Activated T-helper 1 cell treated with Interleukin-2 at 50 U/mL for 16 hours (primary cell): ENCODE results near the gene CDKN1B.
A peak's percentile ranks its signal among the peaks of the same experiment; 100 is the strongest.
"Not testable (repeated sequence)": the region's sequence is repeated elsewhere in the genome, so short reads cannot be mapped to it uniquely, and the experiment has no call there.

Source experiments
- DNase-seq: peaks from one replicate; pipeline ENCODE4 v3.0.0-alpha.2; 2020; ENCODE audit warnings: low read depth

The CDKN1B gene

DNA sequence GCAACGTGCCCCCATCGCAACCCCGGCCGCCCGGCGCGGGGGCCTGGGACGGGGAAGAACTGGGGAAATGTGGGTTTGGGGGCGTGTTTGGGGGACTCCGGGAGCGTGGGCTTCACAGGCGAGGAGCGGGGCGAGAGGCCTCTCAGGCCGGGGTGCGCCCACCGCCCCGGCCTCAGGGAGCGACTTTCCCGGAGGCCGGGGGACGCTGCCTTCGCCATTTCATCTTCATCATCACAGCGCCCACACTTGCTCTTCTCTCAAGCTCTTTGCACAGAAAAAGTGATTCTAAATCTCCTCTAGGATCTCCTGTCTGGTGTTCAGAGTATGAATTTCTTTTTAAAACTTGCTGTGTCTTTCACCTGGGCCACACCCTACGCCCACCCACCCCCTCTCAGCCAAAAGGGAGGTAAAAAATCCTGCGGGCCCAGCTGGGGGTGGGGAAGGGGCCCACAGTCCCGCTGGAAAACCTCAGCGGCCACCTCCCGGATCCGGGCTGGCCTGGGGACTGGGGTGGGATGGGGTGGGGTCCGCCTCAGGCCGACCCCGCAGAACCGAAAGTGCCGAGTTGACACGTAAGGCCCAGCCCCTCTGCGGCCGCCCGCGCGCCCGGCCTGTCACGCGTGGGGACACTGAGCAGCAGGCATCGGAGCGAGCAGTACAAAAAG lies 7.4 kb downstream of the CDKN1B start:
- no peak for DNase-seq

DNA sequence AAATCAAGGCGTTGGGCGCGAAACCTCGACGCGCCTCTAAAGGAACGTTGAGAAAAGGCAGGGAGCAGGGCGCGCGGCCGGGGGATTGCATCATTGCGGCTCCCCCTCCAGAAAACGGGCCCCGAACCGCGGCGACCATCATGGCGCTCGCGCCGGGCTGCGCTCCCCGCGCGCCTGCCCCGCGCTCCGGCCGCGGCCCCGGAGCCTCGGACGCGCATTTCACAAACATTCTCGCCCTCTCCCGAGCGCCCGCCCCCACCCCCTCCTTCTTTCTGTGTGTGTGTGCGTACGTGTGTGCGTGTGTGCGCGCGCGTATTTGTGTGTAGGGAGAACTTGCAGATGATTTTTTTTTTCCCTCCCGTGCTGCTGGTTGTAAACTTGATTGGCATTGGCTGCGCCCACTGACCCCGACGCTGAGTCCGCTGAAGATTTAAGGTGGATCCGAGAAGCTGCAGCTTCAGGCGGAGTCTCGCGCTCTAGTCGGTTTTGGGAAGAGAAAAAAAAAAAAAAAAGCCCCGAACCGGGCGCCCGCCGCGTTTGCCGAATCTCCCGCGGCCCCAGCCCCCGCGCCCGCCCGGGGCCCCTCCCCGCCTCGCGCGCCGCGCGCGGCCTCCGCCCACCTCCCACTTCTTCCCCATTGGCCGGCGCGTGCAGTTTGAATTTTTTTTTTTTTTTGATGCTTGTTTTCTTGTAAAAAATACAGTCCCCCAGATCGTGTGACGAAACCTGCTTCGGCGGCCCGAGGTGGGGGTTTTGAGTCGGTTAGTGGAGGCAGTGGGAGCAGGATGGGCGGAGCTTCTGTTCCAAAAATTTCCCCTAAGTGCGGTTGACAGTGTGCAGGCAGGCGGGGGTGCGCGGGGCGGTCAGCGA lies 8.2 kb downstream of the CDKN1B start:
- DNase-seq: peak; percentile 87

DNA sequence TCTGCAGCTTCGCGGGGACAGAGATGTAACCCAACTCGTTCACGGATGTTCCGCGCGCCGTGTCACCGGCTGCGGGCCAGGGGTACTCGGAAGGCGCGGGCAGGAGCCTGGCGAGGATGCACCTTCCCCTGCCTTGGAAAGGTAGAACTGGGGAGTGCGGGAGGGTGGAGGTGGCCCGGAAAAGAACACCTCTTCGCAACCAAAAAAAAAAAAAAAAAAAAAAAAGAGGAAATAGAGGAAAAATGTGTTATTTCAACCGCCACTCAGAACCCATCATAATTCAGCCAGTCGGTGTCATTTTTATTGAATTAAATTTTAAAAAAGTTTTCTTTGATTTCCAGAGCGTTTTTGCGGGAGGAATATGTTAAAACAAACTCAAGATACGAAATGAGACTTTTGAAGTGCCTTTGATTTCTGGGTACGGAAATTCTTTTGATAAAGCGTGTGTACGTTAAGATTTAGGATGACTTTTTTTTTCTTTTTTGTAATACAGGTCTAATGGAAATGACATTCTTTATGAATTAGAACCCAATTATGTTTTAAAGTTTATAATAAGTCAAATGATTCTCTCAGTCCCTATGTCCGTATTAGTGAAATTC lies 8.9 kb downstream of the CDKN1B start:
- no peak for DNase-seq

DNA sequence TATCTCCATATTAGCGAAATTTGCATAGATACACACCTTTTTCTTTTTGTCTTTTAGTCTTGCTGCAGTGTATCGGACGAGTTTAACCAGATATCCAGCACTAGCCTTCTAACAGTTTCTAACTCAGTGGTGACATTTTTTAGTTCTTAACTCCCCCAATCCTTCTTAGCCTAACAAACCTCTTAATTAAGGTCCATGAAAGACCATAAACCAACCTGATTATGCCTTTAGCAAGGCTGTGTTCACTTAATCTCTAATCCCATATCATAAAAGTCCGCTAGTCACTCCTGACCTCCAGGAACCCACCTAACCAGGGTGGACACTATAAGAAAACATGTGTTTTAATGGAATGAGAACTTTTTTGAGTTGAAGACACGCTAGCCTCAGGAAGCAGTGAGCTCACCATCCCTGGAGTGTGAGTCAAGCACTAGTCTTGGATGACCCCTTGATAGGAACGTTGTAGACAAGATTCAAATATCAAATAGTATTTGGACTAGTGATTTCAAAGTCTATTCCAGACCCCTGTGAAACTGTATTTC lies 9.5 kb downstream of the CDKN1B start:
- no peak for DNase-seq

DNA sequence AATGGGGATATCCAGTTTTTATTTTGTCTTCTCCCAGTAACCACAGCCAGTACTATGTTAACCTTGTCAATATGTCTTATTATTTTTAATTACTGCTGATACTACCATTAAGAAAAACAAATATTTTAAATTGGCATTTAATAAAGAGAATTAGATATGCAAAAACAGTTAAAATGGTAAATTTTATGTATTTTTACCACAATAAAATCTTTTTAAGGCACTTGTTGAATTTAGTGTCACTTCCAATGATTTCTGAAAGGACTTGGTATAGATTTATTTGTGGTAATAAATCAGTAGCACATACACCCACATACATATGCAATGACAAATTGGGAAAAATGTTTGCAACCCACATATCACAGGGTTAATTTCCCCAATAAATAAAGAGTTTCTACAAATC lies 14.0 kb downstream of the CDKN1B start:
- DNase-seq: no peak

DNA sequence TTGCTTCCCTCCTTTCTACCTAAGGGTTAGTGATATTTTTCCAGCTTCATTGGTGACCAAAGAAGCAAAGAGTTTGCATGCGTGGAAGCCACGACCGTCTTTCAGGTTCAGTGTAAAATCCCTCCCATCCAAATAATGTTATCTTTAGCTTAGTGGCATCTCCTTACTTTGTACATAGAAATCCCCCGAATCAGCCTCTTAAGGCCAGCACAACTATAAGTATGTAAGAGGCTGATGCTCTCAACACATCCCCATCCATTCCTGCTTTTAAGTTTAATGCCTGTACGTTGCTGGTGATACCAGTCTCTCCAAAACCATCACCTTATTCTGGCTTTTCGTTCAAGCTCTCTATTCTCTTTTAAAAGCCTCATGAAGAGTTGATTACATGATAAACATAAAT lies 14.6 kb downstream of the CDKN1B start:
- no peak for DNase-seq

DNA sequence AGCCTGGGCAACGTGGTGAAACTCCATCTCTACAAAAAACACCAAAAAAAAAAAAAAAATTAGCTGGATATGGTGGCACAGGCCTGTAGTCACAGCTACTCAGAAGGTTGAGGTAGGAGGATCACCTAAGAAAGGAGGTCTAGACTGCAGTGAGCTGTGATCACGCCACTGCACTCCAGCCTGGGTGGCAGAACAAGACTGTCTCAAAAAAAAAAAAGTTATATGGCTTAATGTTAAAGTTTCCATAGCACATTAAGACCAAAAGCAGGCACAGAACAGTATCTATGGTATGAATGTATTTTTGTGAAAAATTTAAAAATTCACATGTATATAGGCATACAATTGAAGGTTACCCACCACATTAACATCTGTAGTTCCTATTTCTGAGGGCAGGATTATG lies 15.9 kb downstream of the CDKN1B start:
- DNase-seq: no peak

DNA sequence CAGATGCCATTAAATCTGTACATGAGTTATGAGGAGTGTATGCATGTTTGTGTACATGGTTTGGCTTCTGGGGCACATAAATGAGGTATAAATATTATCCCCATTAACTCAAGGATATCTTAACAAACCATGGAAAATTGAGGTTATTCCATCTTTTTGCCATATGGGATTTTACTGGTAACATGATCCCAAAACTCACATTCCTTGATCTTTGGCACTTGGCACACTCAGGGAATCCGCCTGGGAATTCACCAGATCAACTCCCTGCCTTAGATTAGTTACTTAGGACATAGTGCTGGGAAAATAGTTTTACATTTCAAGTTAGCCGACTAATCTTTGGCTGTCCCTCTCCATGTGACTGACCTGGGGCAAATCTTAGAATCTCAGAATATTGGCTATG lies 16.9 kb downstream of the CDKN1B start:
- DNase-seq: no peak

DNA sequence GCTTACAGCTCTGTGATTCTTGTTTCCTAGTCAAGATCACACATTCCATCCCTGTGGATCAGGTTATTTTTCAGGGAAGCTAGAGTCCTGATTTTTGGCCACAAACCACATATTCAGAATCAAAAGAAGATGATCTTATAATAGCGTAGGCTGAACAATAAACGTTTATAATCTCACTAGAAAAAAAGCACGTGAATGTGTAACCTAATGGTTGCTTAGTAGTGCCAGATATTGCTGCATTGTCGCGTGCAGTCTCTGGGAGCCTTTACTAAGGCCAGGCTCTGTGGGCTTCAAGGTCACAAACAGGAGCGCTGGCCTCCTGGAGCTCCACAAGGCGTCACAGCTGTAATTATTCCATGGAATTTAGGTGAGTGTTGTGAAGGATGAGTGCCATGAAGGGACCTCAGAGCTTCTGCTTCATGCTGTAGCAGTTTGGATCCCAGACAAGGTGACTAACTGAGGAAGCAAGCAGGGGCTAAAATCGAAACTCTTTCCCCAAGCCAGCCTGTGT lies 17.4 kb downstream of the CDKN1B start:
- DNase-seq: no peak

DNA sequence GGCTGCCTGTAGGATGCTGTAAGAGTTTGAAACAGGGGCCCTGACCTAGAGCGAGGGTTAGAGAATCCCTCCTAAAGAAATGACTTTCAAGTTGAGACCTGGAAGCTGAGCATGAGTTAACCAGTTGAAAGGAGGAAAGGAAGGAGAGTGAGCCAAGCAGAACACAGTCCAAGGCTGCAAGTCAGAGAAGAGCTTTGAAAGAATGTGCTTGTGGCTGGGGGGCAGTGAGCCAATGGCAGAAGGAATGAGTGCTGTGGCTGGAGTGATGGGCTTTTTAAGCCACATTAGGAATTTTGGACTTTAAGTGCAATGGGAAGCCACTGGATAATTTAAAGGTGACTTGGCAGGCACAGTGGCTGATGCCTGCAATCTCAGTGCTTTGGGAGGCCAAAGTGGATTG lies 18.1 kb downstream of the CDKN1B start:
- DNase-seq: no peak

DNA sequence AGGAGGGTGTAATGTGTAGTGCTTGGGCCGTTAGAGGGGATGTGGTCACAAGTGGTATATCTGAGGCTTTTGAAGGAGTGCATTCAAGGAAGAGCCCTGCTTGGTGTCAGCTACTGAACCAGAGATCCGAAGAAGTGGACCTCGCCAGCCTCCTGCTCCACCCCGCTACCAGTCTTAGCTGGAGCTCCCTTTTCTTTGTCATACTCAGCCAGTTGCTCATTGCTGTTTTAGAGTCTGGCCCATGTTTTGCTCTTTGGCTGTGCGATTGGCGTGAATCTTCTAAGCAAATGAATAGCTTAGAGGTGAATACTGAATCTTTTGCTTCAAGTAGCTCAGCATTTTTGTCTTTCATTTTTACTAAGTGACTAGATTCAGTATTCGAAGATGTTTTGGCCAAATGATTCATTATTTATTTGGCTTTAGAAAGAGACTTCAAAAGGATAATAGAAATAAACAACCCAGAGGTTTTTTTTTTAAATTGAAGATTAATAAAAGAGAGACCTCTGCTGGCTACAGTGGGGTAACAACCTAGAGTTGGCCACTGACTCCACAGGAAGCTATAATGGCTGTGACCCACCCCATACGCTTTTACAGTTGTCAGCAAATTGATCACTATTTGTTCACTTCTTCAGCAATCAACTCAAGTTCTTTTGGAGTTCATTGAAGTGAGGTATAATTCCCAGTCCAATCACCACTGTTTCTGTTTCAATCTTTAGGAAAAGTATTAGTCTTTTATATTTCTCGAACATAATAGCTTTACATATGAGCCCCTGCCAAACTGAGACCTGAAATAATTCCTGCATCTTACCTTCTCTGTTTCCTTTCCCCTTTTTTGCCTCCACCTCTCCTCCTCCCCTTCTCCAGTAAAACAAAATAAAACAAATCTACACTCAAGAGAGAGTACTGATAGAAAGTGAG lies 19.9 kb downstream of the CDKN1B start:
- peak; percentile 28 for DNase-seq

DNA sequence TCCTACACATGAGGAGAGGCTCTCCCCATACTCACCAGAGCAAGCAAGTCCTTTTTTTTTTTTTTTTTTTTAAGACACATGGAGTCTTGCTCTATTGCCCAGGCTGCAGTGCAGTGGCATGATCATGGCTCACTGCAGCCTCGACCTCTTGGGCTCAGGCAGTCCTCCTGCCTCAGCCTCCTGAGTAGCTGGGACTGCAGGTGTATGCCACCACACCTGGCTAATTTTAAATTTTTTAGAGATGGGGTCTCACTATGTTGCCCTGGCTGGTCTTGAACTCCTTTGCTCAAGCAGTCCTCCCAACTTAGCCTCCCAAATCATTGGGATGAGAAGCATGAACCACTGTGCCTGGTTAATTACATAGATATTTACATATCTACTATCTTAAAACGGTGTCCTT lies 21.0 kb downstream of the CDKN1B start:
- not testable (repeated sequence) for DNase-seq

DNA sequence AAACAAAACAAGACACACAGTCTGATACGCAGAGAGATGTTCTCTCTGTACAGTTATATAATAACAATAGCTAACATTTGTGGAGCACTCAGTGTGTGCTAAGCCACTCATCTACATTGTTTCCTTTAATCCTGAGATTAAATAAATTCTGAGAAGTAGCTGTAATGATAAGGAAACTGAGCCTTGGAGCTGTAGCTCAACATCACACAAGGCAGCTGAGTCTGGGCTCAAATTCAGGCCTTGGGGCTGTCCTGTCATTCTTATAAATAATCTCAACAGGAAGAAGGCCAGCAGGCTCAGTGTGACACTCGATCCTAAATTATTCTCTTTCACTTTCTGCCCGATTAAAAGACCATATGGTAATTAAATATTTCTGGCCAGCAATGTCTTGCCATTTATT lies 24.5 kb downstream of the CDKN1B start:
- no peak for DNase-seq

DNA sequence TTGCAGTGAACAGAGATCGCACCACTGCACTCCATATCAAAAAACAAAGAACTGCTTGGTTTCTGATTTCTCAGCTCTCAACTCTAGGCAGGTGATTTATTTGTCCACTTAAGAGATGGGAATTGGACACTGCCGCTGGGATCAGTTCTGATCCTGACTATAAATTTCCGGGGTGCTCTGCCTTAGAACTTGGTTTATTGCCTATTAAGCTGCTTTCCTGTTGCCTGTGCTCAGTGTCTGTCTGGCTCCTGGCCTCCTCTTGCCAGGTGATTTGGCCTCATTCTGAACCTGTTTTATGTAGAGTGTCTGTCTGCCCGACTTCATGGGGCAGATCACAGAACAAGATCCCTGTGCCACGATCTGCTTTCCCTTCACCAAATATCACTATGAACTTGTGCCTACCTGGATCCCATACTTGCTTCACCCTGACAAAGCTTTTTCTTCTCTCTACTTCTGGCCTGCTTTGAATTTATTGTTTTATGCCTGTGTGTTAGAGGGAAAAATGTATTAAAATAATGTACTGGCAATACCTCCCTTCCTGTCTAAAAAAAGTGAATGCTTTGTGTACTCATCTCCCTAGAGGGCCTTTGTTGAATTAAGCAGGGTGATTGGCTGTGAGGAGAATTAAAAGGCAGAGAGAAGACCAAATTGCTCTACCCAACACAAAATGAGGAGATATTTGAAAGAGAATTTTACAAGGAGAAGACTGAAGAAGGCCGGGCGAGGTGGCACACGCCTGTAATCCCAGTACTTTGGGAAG lies 27.6 kb downstream of the CDKN1B start:
- DNase-seq: no peak

DNA sequence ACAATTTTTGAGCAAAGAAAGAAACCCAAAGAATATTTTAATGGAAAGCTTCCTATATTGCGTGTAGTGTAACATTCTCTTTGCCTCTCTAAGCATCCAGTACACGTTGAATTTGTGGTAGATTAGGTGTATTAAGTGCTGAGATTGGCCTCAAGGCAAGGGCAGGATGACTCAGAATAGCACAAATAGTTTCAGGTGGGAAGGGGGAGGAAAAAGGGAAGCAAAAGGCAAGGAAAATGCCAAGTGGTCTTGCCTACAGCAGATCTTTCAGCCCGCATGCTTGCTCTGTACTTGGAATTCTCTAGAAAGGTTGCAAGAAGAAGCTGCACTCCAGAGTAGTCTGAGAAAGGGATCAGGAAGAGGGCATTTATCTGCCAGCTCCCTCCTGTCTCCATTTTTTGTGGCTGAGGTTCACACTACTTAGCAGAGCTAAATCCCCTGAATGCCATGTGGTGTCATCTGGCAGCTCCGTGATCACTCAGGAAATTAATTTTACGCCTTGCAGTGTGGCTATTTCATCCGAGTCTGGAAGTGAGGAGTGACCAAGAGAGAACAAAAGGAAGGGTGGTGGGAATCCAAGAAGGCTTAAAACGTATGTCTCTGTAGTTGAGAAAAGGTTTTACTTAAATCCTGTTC lies 28.5 kb downstream of the CDKN1B start:
- DNase-seq: no peak

DNA sequence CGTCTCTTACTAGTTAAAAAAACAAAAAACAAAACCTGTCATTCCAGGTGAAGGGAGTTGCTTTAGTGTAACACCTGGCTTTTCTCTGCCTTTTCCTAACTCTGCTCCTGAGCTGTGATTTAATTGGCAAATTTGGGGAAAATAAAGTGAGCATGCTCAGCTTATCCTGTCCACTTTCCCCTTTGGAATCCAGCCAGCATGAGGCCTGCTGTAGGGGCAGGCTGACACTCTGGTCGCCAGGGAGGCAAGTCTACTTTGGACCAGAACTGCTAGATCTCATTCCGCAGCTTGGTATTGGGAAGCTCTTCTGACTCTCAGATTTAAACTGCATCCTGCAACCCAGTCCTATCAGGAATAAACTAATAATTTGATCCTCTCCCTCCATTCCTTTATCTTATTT lies 30.1 kb downstream of the CDKN1B start:
- DNase-seq: no peak

DNA sequence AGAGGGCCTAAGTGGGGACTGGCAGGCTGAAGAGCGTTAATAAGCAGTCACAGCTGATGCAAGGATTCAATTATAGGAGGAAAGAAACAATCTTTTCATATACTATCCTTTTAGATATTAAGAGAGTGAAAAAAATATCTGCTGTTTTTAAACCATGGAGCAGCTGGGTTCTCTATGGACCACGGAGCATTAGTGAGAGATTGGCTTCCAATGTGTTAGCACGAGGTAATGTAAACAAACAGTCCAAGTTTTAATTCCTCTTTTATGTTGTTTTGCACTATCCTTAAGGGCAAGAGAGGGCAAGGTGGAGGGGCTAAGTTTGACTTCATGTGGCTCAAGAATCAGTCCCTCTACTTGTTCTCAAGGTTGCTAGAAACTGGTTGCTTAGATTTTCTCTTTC lies 30.9 kb downstream of the CDKN1B start:
- no peak for DNase-seq

DNA sequence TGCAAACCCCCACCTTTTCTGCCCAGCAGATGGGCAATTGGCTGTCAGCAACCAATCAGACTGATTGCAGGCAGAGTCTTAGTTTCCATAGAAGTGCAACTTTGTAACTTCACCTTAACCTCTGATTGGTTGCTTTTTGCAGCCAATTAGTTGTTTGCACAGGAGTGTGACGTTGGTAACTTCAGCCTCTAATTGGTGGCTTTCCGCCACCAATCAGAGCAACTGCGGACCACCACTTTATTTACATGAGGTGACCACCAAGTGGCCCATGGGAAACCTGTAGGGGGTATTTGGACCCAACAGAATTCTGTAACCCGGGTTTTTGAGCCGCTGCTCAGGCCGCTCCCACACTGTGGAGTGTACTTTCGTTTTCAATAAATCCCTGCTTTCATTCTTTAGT lies 32.3 kb downstream of the CDKN1B start:
- no peak for DNase-seq

DNA sequence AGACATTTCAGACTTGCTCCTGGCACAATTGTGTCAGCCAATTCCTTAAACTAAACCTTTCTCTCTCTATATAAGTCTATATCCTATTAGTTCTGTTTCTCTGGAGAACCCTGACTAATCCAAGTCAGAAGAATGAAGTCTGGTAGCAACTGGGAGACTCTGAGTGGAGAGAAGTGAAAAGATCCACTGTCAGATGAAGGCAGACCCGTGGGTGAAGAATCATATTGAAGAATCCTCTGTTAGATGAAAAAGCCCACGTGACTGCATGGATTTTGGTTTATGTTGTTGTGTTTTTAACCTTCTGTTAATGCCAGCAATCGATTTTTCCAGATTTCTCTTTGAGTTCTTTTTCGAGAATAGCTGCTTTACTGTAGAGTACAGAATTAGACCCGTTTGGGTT lies 38.8 kb downstream of the CDKN1B start:
- DNase-seq: no peak

DNA sequence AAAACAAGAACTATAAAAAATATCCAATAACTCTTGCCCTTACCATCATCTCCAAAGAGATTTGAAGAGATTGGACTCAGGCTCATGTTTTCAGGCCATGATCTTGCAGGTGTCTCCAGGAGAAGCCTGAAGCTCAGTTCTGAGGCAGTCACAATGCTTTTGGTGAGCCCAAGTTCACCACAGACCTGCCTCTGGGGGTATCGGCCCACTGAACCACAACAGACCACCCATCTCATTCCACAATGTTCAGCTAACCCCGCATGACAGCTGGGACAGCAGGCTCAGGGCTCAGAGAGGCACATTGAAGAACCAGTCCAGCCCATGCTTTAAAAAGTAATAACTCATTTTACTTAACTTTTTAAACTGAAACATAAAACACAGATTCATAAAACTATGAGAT lies 40.0 kb downstream of the CDKN1B start:
- no peak for DNase-seq
